HG03025 (cell line): ENCODE results near the gene ZNF24.

Experiments
- ATAC-seq: cut with Tn5 transposase; IDR thresholded peaks from one replicate; pipeline ENCODE4 v1.9.1; 2021; ENCODE audit warnings: mild to moderate bottlenecking, moderate library complexity; ENCODE audit not compliant: unreplicated experiment, low FRiP score

The ZNF24 gene

GRCh38 chr18:35343936-35344735 is at the start of gene ZNF24:
Gene ZNF24, minus strand, starts transcription at chr18:35344420. Its CDS starts 3,770 bp downstream, at chr18:35340650.
- peak; percentile 97 for ATAC-seq

- no peak for ATAC-seq
Measured at GRCh38 chr18:35393716-35394115, 49.5 kb upstream of the ZNF24 start.

GRCh38 chr18:35392375-35392774 is 48.2 kb upstream of the ZNF24 start:
- ATAC-seq = no peak

GRCh38 chr18:35390951-35391700 is 46.9 kb upstream of the ZNF24 start:
- no peak for ATAC-seq

- ATAC-seq = no peak
Measured at GRCh38 chr18:35389095-35389618, 44.9 kb upstream of the ZNF24 start.

DNA sequence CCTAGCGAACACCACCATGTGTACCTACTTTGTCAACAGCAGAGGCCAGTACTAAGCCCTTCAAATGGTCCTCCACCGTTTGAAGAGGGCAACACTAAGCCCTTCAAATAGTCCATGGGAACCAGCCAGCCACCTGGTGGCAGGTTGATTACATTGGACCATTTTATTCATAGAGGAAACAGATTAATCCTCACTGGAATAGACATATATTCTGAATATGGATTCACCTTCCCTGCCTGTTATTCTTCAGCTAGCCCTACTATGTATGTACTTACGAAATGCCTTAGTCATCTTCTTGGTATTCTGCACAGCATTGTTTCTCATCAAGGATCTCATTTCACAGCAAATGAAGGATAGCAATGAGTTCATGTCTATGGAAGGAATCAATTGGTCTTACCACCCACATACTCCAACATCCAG is 42.9 kb upstream of the ZNF24 start:
- no peak for ATAC-seq

GRCh38 chr18:35386600-35387100 is 42.4 kb upstream of the ZNF24 start:
- ATAC-seq = peak; percentile 55

- no peak for ATAC-seq
Measured at GRCh38 chr18:35383136-35383535, 38.9 kb upstream of the ZNF24 start.

GRCh38 chr18:35379421-35379820 is 35.2 kb upstream of the ZNF24 start:
- no peak for ATAC-seq

DNA sequence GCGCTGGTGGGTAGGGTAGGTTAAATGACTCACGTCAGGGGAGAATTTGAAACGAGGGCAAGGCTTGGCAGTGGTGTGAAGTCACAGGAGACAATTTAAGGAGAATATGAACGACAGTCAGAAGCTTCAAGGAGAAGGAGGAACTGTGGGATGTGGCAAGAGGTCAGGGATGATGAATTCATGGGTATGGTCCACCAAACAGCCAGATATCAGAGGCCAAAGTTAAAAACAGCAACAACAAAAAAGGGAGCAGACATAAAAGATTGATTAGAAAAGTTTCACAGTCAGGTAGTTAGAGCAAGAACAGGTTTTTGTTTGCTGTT is 34.3 kb upstream of the ZNF24 start:
- no peak for ATAC-seq

DNA sequence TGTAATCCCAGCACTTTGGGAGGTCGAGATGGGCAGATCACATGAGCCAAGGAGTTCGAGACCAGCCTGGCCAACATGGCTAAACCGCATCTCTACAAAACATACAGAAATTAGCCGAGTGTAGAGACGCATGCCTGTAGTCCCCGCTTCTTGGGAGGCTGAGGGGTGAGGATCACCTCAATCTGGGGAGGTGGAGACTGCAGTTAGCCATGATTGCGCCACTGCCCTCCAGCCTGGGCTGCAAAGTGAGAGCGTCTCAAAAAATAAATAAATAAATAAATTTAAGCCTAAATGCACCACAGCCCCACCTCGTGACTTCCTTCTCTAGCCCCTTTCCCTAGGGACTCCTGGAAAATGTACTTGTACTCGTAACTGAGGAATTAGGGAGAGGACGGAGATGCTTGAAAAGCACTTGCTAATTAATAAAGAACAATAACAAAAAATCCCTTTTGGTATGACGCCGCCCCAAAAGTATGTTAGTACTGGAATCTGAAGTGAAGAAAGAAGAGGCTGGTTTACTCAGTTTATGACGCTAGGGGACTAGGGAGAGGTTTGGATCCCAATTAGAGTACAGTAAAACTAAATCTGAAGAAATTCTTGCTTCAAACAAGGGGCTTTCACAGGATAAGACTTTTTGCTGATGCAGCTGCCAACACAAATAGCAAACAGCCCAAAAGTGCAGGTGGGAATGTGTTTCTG is 33.8 kb upstream of the ZNF24 start:
- no peak for ATAC-seq

GRCh38 chr18:35376742-35377695 is 32.8 kb upstream of the ZNF24 start, which contains the start of gene ZNF396:
Gene ZNF396, minus strand, starts transcription at chr18:35377337. Its CDS starts 3,045 bp downstream, at chr18:35374292.
- ATAC-seq = peak; percentile 78

DNA sequence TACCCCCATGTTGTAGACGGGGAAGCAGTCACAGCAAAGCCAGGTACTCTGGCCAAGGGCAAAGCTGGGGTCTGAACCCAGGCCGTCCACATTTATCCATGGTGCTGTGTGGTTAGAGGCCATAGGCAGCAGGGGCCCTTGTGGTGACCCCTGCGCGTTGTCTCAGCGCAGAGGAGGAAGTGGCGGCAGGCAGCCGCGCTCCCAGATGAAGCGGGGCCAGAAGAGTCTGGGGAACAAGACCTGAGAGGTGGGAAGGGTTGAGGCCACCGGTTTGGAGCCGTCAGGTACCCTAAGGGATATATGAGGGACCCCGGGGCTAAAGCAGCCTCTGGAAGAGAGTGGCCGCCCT is 32.1 kb upstream of the ZNF24 start:
- peak; percentile 44 for ATAC-seq

DNA sequence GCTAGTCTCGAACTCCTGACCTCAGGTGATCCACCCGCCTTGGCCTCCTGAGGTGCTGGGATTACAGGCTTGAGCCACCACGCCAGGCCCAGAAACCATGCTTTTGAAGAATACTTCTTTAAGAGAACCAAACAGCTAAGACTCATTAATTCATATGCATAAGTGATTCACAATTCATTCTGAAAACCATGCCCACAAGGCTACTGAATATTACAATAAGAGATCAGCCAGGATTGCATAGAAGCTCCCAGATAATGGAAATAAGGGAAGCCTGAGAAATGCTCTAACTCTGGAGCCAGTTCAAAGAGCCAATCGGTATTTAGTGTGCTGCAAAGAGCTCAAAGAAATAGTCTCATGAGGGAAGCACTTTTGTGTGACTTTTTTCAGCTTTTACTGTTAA is 30.5 kb upstream of the ZNF24 start:
- ATAC-seq = no peak

DNA sequence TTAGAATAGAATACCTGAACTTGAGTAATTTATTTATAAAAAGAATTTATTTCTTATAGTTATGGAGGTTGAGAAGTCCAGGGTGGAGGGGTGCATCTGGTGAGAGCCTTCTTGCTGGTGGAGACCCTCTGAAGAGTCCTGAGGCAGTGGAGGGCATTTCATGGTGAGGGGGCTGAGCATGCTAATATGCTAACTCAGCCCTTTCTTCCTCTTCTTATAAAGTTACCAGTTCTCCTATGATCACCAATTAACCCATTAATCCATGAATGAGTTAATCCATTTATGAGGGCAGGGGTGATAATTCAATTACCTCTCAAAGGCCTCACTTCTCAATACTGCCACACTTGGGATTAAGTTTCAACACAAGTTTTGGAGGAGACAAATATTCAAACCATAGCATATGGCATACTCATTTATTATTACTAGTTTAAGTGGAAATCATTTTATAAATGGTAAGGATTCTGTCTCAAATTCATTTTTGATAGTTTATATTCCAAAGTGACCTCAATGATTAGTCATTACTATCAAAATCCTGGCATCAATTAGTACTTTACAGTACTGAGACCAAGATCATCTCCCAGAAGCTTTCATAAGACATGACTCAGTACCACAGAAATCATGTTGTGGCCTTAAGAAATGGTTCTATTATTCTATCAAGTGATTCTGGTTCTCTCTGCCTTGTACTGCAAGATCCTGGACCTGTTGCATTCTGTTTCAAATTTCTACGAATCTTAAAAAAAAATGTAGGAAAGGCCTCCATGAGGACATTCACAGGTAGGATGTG is 27.4 kb upstream of the ZNF24 start:
- no peak for ATAC-seq

GRCh38 chr18:35369126-35369525 is 24.9 kb upstream of the ZNF24 start:
- no peak for ATAC-seq

GRCh38 chr18:35368595-35368994 is 24.4 kb upstream of the ZNF24 start:
- ATAC-seq = no peak

- ATAC-seq = no peak
Measured at GRCh38 chr18:35362531-35362930, 18.3 kb upstream of the ZNF24 start.
